GM13976 (cell line): ENCODE results near the gene MACROD1.

Experiments used
- DNase-seq: peaks from one replicate; pipeline ENCODE4 v3.0.0; 2012; ENCODE audit warnings: low spot score
- in situ Hi-C: fragments of 300-500 bp; cut with MboI; formaldehyde crosslinking; loops from one replicate; pipeline ENCODE4 v1.12.0; 2022; ENCODE audit warnings: low sequenced_read_pairs, mixed read lengths, inconsistent platforms; ENCODE audit not compliant: unreplicated experiment
- TF ChIP-seq, protein P1 (sequence below): IDR thresholded peaks from 2 replicates; pipeline ENCODE4 v1.5.1; 2012; ENCODE audit warnings: borderline replicate concordance, mild to moderate bottlenecking; ENCODE audit not compliant: insufficient read depth; ENCODE audit errors: extremely low read depth, missing control alignments, control extremely low read depth

Gene MACROD1

GRCh38 chr11:64089915-64090805, 75.8 kb downstream of the MACROD1 start:
- DNase-seq = no peak
- TF ChIP-seq, protein P1, sequence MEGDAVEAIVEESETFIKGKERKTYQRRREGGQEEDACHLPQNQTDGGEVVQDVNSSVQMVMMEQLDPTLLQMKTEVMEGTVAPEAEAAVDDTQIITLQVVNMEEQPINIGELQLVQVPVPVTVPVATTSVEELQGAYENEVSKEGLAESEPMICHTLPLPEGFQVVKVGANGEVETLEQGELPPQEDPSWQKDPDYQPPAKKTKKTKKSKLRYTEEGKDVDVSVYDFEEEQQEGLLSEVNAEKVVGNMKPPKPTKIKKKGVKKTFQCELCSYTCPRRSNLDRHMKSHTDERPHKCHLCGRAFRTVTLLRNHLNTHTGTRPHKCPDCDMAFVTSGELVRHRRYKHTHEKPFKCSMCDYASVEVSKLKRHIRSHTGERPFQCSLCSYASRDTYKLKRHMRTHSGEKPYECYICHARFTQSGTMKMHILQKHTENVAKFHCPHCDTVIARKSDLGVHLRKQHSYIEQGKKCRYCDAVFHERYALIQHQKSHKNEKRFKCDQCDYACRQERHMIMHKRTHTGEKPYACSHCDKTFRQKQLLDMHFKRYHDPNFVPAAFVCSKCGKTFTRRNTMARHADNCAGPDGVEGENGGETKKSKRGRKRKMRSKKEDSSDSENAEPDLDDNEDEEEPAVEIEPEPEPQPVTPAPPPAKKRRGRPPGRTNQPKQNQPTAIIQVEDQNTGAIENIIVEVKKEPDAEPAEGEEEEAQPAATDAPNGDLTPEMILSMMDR = no peak
- in situ Hi-C loops = no loop called here

DNA sequence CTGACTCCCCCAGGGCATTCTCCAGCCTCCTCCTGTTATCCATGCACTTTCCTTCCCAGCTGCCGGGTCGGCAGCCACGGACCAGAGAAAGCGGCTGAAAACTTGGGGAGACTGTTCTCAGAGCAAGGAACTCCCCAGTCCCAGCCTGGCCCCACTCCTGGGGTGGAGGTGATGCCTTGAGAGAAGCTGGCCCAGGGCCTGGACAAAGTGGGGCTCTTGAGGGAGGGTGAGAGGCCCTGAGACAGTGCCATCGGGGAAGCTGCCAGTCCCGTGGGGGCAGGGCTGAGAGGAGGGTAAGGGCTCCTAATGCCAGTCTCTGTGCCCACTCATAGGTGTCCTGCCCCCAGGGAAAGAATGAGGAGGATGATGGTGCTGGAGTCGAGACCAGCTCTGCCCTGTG, 76.4 kb downstream of the MACROD1 start:
- DNase-seq = no peak
- TF ChIP-seq, protein P1 = no peak

DNA sequence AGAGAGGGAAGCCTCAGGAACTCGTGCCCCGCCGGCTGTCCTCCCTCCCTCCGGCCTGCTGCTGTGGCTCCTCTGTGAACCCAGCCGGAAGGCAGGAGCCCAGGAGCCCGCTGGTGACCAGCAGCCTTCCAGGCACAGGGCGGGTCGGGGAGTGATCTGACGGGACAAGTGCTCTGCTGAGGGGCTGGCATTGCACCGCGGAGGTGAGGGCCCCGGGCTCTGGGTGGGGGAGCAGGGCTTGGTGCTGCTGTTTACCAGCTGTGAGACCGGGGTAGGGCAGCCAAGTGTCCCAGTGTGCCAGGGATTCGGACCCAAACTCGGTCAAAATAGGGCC, 76.9 kb downstream of the MACROD1 start:
- in situ Hi-C loops = no loop called here
- no peak for DNase-seq
- TF ChIP-seq, protein P1 = no peak

More for the DNA sequence above, 76.4 kb downstream of the MACROD1 start:
- in situ Hi-C loops = no loop called here

DNA sequence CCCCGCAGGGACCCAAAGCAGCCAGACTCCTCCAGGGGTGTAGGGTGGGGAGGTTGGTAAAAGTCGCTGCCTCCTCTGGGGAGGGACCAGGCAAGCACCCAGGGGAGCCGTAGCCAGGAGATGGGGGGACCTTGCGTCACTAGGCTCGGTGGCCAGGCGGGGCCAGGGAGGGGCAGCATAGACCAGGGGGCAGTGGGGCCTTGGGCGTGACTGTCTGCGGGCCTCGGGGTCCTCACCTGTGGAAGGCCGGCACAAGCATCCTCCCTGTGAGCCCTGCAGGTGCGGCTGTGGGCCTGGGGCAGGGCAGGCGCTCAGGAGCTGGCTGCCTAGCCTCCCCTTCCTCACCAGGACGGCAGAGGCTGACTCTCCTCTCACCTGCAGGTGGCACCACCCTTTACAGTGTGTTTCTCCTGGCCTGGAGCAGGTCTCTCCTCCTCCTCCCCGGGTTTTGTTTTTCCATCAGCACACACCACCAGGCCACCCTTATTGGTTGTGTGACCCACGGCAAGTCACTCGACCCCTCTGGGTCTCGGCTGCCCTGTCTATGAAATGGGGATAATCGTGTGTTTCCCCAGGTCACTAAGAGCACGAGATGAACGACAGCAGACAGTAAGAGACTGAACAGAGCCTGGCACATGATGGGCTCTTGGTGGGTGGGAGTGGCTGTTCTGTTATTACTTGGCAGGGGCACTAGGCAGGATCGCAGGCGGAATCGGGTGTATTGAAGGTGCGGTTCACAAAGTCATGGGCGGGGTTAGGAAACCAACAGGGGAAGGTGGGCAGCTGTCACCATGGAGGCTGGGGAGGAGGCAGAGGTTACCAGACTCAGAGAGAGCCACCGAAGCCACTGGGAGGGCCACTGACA, 77.5 kb downstream of the MACROD1 start:
- TF ChIP-seq, protein P1 = no peak
- in situ Hi-C loops = no loop called here
- DNase-seq = no peak

GRCh38 chr11:64086258-64087123, 79.4 kb downstream of the MACROD1 start:
- in situ Hi-C loops = no loop called here
- TF ChIP-seq, protein P1 = no peak
- no peak for DNase-seq

DNA sequence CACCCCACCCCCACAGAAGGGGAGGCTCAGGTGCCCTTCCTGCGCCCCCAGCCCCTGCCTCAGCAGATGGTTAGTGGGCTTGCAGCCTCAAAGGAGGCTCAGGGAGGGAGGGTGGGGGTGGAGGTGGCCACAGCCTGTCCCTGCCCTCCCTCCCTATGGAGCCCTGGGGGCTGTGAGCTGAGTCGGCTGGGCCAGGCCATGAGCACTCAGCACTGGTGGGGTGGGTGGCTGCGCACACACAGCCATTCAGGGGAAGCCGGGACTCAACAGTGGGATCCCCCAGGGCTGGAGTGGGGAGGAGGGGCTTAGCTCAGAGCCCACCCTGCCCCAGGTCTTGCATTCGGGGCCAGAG, 80.0 kb downstream of the MACROD1 start:
- no peak for DNase-seq
- in situ Hi-C loops = no loop called here
- TF ChIP-seq, protein P1 = no peak
